ENCODE measurements around the gene LYSMD3.

DNA sequence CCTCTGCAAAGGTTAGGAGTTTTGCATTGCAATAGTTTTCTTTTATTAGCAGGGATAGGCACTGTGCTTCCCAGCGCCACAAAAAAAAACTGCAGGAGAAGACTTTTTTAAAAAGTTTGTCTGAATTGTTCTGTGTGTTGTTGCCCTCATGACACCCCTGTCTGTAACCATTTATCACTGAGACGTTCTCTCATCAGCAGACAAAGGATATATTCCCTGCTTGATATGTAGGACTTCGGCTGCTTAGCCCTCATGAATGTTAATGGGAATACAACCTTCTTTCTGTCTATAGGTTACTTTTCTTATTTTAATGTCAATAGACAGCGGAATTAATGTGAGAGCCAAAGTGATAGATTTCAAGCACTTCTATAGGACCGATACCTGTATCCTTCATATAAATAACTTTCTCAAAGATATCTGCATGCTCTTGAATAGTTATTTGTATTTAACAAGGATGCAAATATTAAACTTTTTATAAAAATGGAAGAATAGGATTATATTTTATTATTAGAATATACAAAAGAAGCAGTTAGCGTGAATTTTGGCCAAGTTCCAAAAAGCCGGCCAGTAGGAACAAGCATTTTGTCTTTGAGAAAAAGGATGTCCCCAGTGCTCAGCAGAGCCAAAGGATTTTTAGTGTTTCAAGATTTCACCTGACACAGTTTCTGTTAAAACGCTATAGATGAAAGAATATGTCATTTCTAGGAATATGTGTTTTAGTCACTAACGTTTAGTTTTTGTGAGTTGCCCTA is 1.5 kb upstream of the LYSMD3 start:
- TF ChIP-seq TAF1 (IDR thresholded peaks at IDR 0.05; ENCODE audit: low read depth, low read length): no peak
- no peak for TF ChIP-seq POLR2AphosphoS5 (IDR thresholded peaks at IDR 0.05; ENCODE audit: low read depth, low read length)

Data from GM12891 (cell line).